ENCODE results near the gene CNIH3.

CNIH3 gene

DNA sequence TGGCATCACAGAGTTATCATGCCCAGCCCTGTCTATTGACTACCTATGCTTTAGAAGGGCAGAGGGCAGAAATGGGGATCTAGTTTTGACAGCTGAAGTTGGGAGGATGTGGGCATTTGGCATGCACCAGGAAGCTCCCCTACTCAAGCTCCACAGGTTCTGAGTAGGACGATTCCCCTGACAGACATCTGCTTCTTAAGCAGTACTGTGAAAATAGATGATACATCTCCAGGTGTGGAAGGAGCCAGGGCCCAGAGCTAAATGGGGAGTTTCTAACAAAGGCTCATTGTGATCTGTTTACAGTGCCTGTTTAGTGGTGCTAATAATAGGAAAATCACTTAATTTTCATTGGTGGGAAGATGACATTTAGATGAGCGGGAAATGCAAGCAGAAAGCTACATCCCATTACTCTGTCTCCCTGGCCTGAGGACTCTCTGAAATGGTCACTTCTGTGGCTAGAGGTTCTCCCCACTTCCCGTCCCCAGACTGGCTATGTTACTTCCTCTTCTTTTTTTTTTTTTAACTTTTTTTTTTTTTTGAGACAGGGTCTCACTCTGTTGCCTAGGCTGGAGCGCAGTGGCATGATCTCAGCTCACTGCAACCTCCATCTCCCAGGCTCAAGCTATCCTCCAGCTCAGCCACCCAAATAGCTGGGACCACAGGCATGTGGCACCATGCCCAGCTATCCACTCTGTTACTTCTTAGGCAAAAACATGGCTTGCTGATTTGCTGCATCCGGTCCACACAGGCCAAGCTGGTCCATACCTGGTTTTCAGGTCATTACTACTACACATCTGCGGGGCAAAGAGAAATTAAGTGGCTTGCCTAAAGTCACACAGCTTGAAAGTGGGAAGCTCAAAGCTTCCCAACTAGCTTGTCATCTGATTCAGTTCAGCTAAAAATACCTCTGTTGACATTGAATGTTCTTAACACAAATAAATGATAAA lies 23.2 kb upstream of the CNIH3 start:
- DNase-seq (ENCODE audit: low spot score in 2 of 2) (no peak), ATAC-seq (replicated peaks; ENCODE audit: extremely low read depth, poor library complexity, severe bottlenecking) (no peak)
- H3K4me3 Mint-ChIP-seq = no peak overlapping the region
- H3K4me1 Mint-ChIP-seq = no peaks in the 10 kb centered on the region
- H3K27me3 Mint-ChIP-seq = no peaks in the 10 kb centered on the region
- H3K27ac Mint-ChIP-seq (ENCODE audit: low read depth) = no peak overlapping the region
- no peaks in the 10 kb centered on the region for H3K9me3 Mint-ChIP-seq
- peaks cover 4% of the 10 kb centered on the region for H3K36me3 Mint-ChIP-seq (ENCODE audit: insufficient read depth)

DNA sequence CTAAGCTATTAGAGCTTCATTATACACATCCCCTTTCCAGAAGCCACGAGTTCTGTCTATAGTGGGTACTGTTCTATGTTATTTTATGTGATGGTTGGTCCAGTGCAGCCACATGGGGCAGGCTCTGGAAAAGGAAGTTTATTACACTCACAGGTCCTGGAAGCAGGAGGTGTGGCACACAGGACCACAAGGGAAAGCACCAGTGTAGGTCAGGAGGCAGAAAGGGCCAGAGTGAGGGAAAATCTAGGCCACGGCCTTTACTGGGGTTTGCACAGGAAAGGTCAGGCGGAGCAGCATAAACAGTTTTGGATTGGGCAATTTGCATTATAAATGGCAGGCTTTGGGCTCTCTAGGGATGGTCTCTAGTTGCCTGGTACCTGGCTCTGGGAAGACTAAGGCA lies 21.8 kb upstream of the CNIH3 start:
- DNase-seq (ENCODE audit: low spot score in 2 of 2) = no peak
- Mint-ChIP-seq H3K36me3 (ENCODE audit: insufficient read depth) (peaks cover 3% of the 10 kb centered on the region), H3K4me1 (no peaks in the 10 kb centered on the region), H3K27me3 (no peaks in the 10 kb centered on the region), H3K27ac (ENCODE audit: low read depth) (no peak overlapping the region), H3K9me3 (no peaks in the 10 kb centered on the region), H3K4me3 (no peak overlapping the region)
- ATAC-seq (replicated peaks; ENCODE audit: extremely low read depth, poor library complexity, severe bottlenecking) = no peak

DNA sequence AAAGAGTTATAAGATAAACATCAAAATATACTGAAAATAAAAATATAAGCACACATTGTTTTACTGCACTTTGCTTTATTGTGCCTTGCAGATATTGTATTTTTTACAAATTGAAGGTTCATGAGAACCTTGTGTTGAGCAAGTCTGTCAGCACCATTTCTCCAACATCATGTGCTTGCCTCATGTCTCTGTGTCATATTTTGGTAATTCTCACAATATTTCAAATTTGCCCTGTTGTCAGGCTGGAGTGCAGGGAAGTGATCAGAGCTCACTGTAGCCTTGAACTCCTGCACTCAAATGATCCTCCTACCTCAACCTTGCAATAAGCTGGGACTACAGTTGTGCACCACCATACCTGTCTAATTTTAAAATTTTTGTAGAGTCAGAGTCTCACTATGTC lies 21.3 kb upstream of the CNIH3 start:
- H3K9me3 Mint-ChIP-seq = no peaks in the 10 kb centered on the region
- ATAC-seq (replicated peaks; ENCODE audit: extremely low read depth, poor library complexity, severe bottlenecking) (no peak), DNase-seq (ENCODE audit: low spot score in 2 of 2) (no peak)
- no peaks in the 10 kb centered on the region for H3K27me3 Mint-ChIP-seq
- H3K27ac Mint-ChIP-seq (ENCODE audit: low read depth) = no peak overlapping the region
- H3K36me3 Mint-ChIP-seq (ENCODE audit: insufficient read depth) = peaks cover 3% of the 10 kb centered on the region
- H3K4me1 Mint-ChIP-seq = no peaks in the 10 kb centered on the region
- H3K4me3 Mint-ChIP-seq = no peak overlapping the region

DNA sequence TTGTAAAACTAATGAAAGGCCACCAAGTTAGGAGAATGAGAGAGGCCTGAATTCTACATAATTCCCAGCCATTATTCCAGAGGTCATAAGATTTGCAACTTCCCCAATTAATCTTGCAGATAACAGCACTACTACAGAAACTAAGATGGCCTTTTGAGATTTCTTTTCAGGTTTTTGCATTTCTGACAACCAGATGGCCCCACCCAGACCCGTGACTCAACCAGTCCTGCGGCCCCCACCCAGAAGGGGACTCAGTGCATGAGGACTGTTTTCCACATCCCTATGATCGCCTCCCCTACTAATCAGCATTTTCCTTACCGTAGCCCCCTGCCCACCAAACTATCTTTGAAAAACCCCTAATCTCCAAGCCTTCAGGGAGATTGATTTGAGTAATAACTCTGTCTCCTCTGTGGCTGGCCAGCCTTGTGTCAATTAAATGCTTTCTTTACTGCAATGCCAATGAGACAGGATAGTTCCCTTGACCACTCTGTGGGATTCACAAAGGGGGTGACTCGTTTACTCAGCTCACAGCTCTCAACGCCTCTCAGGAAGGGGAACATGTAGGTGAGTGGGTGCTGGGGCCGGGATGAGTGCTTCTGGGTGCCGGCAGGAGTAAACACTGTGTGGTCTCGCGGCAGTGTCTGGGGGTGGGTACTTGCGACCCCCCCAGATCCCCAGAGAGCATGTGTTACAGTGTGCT lies 10.5 kb upstream of the CNIH3 start:
- no peak for ATAC-seq (replicated peaks; ENCODE audit: extremely low read depth, poor library complexity, severe bottlenecking)
- H3K4me1 Mint-ChIP-seq = no peaks in the 10 kb centered on the region
- no peak for DNase-seq (ENCODE audit: low spot score in 2 of 2)
- no peaks in the 10 kb centered on the region for H3K36me3 Mint-ChIP-seq (ENCODE audit: insufficient read depth)
- no peaks in the 10 kb centered on the region for H3K9me3 Mint-ChIP-seq
- H3K27ac Mint-ChIP-seq (ENCODE audit: low read depth) = no peak overlapping the region
- H3K27me3 Mint-ChIP-seq = peaks cover 81% of the 10 kb centered on the region
- H3K4me3 Mint-ChIP-seq = no peak overlapping the region

DNA sequence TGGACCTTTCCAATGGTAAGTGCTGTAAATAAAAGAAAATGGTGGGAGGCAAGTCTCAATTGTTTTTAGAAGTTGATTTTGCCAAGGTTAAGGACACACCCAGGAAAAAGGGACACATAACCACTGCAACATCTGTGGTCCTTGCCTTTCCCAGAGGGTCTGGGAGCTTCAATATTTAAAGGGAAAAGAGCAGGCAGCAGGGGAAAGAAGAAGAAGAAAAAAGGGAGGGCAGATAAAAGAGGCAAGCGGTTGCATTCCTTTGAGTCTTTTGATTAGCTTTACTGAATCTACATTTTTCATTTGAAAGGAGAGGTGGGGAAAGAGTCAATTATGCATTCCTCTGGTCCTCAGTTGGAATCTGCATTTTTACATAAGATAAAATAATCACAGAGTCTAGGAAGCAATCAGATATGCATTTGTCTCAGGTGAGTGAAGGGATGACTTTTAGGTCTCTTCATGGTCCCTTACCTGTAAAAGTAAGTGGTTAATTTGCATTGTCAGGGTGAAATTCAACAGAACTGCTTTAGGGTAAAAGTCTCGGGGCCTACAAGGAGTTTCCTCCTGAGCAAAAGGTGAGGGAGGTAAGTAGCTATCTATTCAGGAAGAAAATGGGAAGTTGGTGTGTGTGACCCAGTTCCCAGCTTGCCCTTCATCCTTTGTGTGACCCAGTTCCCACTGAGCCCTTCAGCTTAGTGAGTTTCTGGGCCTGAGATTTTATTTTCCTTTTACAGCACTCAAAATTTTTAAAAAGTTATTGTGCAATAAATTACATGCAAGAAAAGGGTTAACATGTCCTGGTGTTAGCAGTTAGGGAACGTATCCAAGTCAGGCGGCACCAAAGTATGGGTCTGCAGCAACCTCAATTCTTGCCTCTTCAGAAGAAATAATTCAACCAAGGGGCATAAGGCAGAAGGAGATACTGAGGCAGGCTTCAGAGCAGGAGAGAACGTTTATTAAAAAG lies 8.6 kb upstream of the CNIH3 start:
- H3K4me1 Mint-ChIP-seq = no peaks in the 10 kb centered on the region
- H3K36me3 Mint-ChIP-seq (ENCODE audit: insufficient read depth) = no peaks in the 10 kb centered on the region
- no peak overlapping the region for H3K4me3 Mint-ChIP-seq
- DNase-seq (ENCODE audit: low spot score in 2 of 2) (no peak), ATAC-seq (replicated peaks; ENCODE audit: extremely low read depth, poor library complexity, severe bottlenecking) (no peak)
- H3K27me3 Mint-ChIP-seq = peaks cover 71% of the 10 kb centered on the region
- no peaks in the 10 kb centered on the region for H3K9me3 Mint-ChIP-seq
- no peak overlapping the region for H3K27ac Mint-ChIP-seq (ENCODE audit: low read depth)

DNA sequence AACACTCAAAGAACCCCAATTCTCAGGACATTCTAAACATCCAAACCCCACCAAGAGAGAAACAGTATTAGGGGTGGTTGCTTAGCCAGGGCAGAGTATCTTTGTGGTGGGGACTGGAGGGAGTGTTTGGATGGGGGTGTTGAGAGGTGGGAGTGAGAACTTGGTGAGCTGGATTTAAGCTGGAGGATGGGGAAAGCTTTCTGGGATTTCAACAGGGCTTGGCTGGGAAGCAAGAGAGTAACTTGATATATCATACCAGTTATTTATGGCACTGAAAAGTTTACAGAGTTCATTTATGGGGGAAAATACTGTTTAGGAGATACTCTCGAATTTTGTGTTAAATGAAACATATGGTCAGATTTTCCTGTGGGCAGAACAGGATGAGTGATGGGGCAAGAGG lies 6.8 kb upstream of the CNIH3 start:
- Mint-ChIP-seq H3K36me3 (ENCODE audit: insufficient read depth) (no peaks in the 10 kb centered on the region), H3K4me3 (no peak overlapping the region), H3K9me3 (no peaks in the 10 kb centered on the region), H3K27ac (ENCODE audit: low read depth) (peak overlapping the region; percentile 14), H3K27me3 (peaks cover 54% of the 10 kb centered on the region), H3K4me1 (no peaks in the 10 kb centered on the region)
- no peak for ATAC-seq (replicated peaks; ENCODE audit: extremely low read depth, poor library complexity, severe bottlenecking)
- DNase-seq (ENCODE audit: low spot score in 2 of 2) = no peak

DNA sequence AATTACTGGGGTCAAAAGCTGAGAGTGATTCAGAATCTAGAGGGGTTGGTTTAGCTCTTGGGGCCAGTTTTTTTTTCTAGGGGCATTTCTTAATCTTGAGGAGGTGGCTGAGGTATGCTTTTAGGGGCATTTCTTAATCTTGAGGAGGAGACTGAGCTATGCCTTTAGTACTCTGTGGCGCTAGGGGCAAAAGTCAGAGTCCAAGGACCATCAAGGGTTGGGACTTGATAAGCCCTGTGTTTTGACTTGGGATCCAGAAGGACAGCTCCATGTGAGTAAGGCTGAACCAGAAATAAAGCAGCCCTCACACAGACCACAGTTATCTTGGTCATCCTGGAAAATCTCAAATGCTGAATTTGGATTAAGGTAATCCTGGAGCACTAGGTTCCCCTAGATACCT lies 3.9 kb upstream of the CNIH3 start:
- Mint-ChIP-seq H3K27me3 (peaks cover 53% of the 10 kb centered on the region), H3K36me3 (ENCODE audit: insufficient read depth) (no peaks in the 10 kb centered on the region), H3K4me3 (no peak overlapping the region), H3K4me1 (peaks cover 7% of the 10 kb centered on the region), H3K27ac (ENCODE audit: low read depth) (no peak overlapping the region), H3K9me3 (no peaks in the 10 kb centered on the region)
- DNase-seq (ENCODE audit: low spot score in 2 of 2) = no peak
- ATAC-seq (replicated peaks; ENCODE audit: extremely low read depth, poor library complexity, severe bottlenecking) = no peak

DNA sequence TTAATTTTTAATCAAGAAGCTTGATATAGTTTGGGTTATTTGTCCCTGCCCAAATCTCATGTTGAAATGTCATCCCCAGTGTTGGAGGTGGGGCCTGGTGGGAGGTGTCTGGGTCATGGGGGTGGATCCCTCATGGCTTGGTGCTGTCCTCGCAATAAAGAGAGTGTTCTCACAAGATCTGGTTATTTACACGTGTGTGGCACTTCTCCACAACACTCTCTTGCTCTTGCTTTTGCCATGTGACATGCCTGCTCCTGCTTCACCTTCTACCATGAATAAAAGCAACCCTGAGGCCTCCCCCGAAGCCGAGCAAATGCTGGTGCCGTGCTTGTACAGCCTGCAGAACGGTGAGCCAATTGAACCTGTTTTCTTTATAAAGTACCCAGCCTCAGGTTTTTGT lies 2.6 kb upstream of the CNIH3 start:
- Mint-ChIP-seq H3K4me1 (peaks cover 19% of the 10 kb centered on the region), H3K27ac (ENCODE audit: low read depth) (no peak overlapping the region), H3K36me3 (ENCODE audit: insufficient read depth) (no peaks in the 10 kb centered on the region), H3K4me3 (no peak overlapping the region), H3K27me3 (peaks cover 53% of the 10 kb centered on the region), H3K9me3 (no peaks in the 10 kb centered on the region)
- DNase-seq (ENCODE audit: low spot score in 2 of 2) = no peak
- no peak for ATAC-seq (replicated peaks; ENCODE audit: extremely low read depth, poor library complexity, severe bottlenecking)

DNA sequence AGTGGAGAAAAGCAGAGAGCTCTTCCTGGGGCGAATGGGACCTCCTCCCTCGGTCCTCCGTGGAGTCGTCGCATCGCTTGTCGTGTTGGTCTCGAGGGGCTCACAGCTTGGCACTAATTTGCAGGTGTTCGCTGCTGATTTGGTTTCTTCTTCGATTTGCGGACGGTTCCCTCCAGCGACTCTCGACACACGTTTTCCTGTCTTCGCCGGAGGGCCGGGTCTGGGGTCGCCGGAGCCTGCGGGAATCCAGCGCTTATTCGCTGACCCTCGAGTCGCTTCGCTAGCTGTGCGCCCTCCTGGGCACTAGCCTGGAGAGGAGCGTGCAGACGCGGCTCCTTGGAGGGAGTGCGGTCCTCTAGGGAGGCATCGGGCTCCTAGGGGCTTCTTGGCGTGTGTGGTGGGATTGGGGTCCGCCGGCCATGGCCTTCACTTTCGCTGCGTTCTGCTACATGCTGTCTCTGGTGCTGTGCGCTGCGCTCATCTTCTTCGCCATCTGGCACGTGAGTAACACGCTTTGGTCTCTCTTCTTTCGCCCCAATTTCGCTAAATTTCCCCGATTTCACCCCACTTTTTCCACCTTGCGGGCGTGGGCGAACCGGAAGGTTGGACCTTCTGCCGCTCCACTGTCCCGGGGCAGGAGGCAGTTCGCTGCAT lies 766 bp downstream of the CNIH3 start:
- Mint-ChIP-seq H3K4me3 (peak overlapping the region; percentile 75), H3K36me3 (ENCODE audit: insufficient read depth) (no peaks in the 10 kb centered on the region), H3K27ac (ENCODE audit: low read depth) (no peak overlapping the region), H3K9me3 (peaks cover 3% of the 10 kb centered on the region), H3K4me1 (peaks cover 21% of the 10 kb centered on the region), H3K27me3 (peaks cover 63% of the 10 kb centered on the region)
- DNase-seq (ENCODE audit: low spot score in 2 of 2) = no peak
- ATAC-seq (replicated peaks; ENCODE audit: extremely low read depth, poor library complexity, severe bottlenecking) = peak; percentile 36

DNA sequence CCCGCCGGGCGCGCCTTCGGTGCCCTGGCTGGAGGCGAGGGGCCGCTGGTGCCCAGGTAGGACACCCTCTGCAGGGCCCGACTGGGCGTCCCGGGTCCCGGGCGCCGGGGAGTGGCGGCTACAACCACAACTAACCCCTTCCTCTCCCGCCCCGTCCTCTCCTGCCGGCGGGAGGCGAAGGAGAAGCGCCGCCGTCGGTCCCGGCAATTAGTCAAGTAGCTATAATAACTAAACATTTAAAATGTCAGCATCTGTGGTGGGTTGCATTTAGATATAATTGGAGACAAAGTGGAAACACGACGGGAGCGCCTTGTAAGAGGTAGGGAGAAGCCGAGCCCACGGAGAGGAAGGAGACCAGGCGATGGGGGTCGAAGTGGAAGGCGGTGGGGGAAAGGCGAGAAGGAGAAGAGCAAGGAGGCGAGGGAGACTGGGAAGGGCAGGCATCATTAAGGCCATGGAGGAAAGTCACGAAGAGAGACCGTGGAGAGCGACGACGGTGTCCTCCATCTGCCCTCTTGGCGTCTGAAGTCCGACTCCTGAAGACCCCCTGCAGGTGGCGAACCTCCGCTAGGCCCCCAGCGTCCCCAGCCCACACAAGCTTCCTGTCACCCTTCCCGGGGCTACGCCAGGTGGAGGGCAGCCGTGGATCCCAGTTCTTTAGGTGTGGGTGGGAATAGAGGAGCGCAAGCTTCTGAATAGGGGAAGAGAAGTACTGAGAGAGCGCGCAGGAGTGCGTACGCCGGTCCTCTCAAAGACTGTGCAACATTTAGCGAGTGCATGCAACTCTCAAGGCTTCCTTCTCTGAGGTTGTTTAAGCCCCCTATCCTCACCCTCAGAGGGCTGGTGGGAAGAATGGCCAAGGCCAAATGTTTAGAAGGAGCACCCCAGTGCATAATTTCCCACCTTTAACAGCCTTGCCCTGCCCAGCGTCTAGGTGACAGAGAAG lies 1.6 kb downstream of the CNIH3 start:
- DNase-seq (ENCODE audit: low spot score in 2 of 2) (no peak), ATAC-seq (replicated peaks; ENCODE audit: extremely low read depth, poor library complexity, severe bottlenecking) (no peak)
- H3K9me3 Mint-ChIP-seq = peaks cover 6% of the 10 kb centered on the region
- no peaks in the 10 kb centered on the region for H3K36me3 Mint-ChIP-seq (ENCODE audit: insufficient read depth)
- H3K27me3 Mint-ChIP-seq = peaks cover 70% of the 10 kb centered on the region
- H3K27ac Mint-ChIP-seq (ENCODE audit: low read depth) = no peak overlapping the region
- H3K4me3 Mint-ChIP-seq = peak overlapping the region; percentile 75
- H3K4me1 Mint-ChIP-seq = peaks cover 24% of the 10 kb centered on the region

DNA sequence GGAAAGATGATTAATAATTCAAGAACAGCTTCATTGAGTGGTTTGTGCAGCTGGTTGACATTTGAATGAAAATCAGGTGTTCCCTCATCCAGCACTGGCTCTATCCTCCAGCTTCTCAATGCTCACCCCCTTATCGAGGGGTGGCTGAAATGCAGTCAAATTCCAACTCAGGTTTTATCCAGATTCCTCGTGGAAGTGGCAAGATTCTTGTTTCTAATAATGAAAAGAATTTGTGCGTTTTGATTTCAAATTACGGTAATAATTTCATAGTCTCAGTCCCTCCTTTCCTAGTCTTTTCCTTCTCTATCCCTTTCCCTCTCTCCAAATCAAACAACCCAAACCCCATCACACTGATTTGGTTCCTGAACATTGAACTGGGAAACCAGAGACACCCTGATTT lies 3.1 kb downstream of the CNIH3 start:
- Mint-ChIP-seq H3K27ac (ENCODE audit: low read depth) (no peak overlapping the region), H3K27me3 (peaks cover 70% of the 10 kb centered on the region), H3K4me3 (no peak overlapping the region), H3K36me3 (ENCODE audit: insufficient read depth) (peaks cover 5% of the 10 kb centered on the region), H3K4me1 (peaks cover 39% of the 10 kb centered on the region), H3K9me3 (peaks cover 6% of the 10 kb centered on the region)
- ATAC-seq (replicated peaks; ENCODE audit: extremely low read depth, poor library complexity, severe bottlenecking) (no peak), DNase-seq (ENCODE audit: low spot score in 2 of 2) (no peak)
